Measurements from ENCODE around the gene CARD10. TPM values are rescaled to one million over a fixed set of nuclear protein-coding genes. Genes with fewer than 3 reads are reported as not detected.
"Not testable (repeated sequence)": the region's sequence is repeated elsewhere in the genome, so short reads cannot be mapped to it uniquely, and the experiment has no call there.

The CARD10 gene
- polyA plus RNA-seq, 1 donor from 2014 or later, result 0.36 TPM

DNA sequence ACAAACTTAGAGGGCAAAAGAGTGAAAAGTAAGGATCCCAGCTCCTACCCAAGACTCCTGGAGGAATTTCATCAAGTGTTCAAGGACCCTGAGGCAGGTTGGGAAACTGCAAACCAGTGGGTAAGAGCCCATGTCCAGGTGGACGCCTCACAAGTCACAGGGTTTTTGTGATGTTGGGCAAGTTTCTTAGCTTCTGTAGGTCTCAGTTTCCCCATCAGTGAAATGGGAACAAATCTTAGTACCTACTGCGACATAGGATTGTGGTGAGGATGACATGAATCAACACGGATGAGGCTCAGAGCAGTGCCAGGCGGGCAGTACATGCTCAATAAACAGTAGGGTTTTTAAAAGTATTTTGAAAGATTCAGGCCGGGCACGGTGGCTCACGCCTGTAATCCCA, 23.7 kb upstream of the CARD10 start:
- Histone ChIP-seq H4K20me1 (ENCODE audit: insufficient read depth) (no peaks in the 10 kb centered on the region), H3K36me3 (ENCODE audit: insufficient read depth, low read length) (no peaks in the 10 kb centered on the region), H3K9me3 (ENCODE audit: low read length) (no peaks in the 10 kb centered on the region), H3K9me2 (ENCODE audit: insufficient read depth, low read length) (no peaks in the 10 kb centered on the region), H3K79me2 (replicated peaks; ENCODE audit: insufficient read depth, low read length) (no peaks in the 10 kb centered on the region), H3K4me3 (ENCODE audit: low read length) (no peak overlapping the region), H3K4me2 (ENCODE audit: low read length) (no peak overlapping the region), H2AFZ (ENCODE audit: low read depth, low read length) (no peak overlapping the region), H3K9ac (ENCODE audit: low read length) (no peak overlapping the region), H3K27me3 (ENCODE audit: insufficient read depth, low read depth, low read length) (no peaks in the 10 kb centered on the region), H3K27ac (ENCODE audit: low read length) (no peak overlapping the region), H3F3A (ENCODE audit: insufficient read depth, low read length, poor library complexity, severe bottlenecking) (no peaks in the 10 kb centered on the region)
- no peak for TF ChIP-seq EP300 (conservative IDR thresholded peaks at IDR 0.05; ENCODE audit: poor library complexity, severe bottlenecking)
- no peak for TF ChIP-seq MXI1 (conservative IDR thresholded peaks at IDR 0.05; ENCODE audit: poor library complexity, severe bottlenecking)
- TF ChIP-seq, protein P1, sequence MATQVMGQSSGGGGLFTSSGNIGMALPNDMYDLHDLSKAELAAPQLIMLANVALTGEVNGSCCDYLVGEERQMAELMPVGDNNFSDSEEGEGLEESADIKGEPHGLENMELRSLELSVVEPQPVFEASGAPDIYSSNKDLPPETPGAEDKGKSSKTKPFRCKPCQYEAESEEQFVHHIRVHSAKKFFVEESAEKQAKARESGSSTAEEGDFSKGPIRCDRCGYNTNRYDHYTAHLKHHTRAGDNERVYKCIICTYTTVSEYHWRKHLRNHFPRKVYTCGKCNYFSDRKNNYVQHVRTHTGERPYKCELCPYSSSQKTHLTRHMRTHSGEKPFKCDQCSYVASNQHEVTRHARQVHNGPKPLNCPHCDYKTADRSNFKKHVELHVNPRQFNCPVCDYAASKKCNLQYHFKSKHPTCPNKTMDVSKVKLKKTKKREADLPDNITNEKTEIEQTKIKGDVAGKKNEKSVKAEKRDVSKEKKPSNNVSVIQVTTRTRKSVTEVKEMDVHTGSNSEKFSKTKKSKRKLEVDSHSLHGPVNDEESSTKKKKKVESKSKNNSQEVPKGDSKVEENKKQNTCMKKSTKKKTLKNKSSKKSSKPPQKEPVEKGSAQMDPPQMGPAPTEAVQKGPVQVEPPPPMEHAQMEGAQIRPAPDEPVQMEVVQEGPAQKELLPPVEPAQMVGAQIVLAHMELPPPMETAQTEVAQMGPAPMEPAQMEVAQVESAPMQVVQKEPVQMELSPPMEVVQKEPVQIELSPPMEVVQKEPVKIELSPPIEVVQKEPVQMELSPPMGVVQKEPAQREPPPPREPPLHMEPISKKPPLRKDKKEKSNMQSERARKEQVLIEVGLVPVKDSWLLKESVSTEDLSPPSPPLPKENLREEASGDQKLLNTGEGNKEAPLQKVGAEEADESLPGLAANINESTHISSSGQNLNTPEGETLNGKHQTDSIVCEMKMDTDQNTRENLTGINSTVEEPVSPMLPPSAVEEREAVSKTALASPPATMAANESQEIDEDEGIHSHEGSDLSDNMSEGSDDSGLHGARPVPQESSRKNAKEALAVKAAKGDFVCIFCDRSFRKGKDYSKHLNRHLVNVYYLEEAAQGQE (IDR thresholded peaks at IDR 0.05; ENCODE audit: borderline replicate concordance), result no peak
- TF ChIP-seq TAF1 (IDR thresholded peaks at IDR 0.05; ENCODE audit: low read depth), result no peak
- no peak for TF ChIP-seq POLR2AphosphoS5 (IDR thresholded peaks at IDR 0.05)
- no peak for TF ChIP-seq SMC3 (conservative IDR thresholded peaks at IDR 0.05; ENCODE audit: poor library complexity)
- no peak for TF ChIP-seq EZH2 (IDR thresholded peaks at IDR 0.05; ENCODE audit: borderline replicate concordance, insufficient read depth, low read length, poor library complexity, severe bottlenecking)
- TF ChIP-seq RAD21 (conservative IDR thresholded peaks at IDR 0.05), result no peak
- TF ChIP-seq, protein P2, sequence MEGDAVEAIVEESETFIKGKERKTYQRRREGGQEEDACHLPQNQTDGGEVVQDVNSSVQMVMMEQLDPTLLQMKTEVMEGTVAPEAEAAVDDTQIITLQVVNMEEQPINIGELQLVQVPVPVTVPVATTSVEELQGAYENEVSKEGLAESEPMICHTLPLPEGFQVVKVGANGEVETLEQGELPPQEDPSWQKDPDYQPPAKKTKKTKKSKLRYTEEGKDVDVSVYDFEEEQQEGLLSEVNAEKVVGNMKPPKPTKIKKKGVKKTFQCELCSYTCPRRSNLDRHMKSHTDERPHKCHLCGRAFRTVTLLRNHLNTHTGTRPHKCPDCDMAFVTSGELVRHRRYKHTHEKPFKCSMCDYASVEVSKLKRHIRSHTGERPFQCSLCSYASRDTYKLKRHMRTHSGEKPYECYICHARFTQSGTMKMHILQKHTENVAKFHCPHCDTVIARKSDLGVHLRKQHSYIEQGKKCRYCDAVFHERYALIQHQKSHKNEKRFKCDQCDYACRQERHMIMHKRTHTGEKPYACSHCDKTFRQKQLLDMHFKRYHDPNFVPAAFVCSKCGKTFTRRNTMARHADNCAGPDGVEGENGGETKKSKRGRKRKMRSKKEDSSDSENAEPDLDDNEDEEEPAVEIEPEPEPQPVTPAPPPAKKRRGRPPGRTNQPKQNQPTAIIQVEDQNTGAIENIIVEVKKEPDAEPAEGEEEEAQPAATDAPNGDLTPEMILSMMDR (IDR thresholded peaks at IDR 0.05; ENCODE audit: poor library complexity, severe bottlenecking), result no peak

GRCh38 chr22:37542416-37542815, 23.2 kb upstream of the CARD10 start:
- H3K9me2 ChIP-seq (ENCODE audit: insufficient read depth, low read length); H3K36me3 ChIP-seq (ENCODE audit: insufficient read depth, low read length); H4K20me1 ChIP-seq (ENCODE audit: insufficient read depth); H3K27ac ChIP-seq (ENCODE audit: low read length); H3K79me2 ChIP-seq (replicated peaks; ENCODE audit: insufficient read depth, low read length); H3K4me2 ChIP-seq (ENCODE audit: low read length); H2AFZ ChIP-seq (ENCODE audit: low read depth, low read length); H3K9me3 ChIP-seq (ENCODE audit: low read length); H3K9ac ChIP-seq (ENCODE audit: low read length); H3K27me3 ChIP-seq (ENCODE audit: insufficient read depth, low read depth, low read length); H3K4me3 ChIP-seq (ENCODE audit: low read length); H3F3A ChIP-seq (ENCODE audit: insufficient read depth, low read length, poor library complexity, severe bottlenecking): not testable (repeated sequence)

DNA sequence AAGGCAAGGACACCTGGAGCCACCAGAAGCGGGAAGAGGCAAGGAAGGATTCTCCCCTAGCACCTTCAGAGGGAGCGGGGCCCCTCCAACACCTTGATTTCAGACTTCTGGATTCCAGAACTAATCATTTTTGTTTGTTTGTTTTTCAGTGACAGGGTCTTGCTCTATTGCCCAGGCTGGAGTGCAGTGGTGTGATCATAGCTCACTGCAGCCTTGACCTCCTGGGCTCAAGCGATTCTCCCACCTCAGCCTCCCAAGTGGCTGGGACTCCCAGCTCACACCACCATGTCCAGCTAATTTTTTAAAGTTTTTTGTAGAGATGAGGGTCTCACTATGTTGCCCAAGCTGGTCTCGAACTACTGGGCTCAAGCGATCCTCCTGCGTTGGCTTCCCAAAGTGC, 20.6 kb upstream of the CARD10 start:
- not testable (repeated sequence) for H3K4me3 ChIP-seq (ENCODE audit: low read length); H3K4me2 ChIP-seq (ENCODE audit: low read length); H3K27ac ChIP-seq (ENCODE audit: low read length); H3K9me2 ChIP-seq (ENCODE audit: insufficient read depth, low read length); H3K27me3 ChIP-seq (ENCODE audit: insufficient read depth, low read depth, low read length); H3F3A ChIP-seq (ENCODE audit: insufficient read depth, low read length, poor library complexity, severe bottlenecking); H4K20me1 ChIP-seq (ENCODE audit: insufficient read depth); H3K79me2 ChIP-seq (replicated peaks; ENCODE audit: insufficient read depth, low read length); H2AFZ ChIP-seq (ENCODE audit: low read depth, low read length); H3K9me3 ChIP-seq (ENCODE audit: low read length); H3K36me3 ChIP-seq (ENCODE audit: insufficient read depth, low read length); H3K9ac ChIP-seq (ENCODE audit: low read length)
